Memory B cell (primary cell): ENCODE measurements around the gene SLC18A3.

Experiments
- ATAC-seq: fragments of 150-1000 bp; cut with Tn5 transposase; 2 replicates; pipeline ENCODE4 v1.10.0; 2021; ENCODE audit warnings: low read depth, mild to moderate bottlenecking, moderate library complexity
- DNase-seq, 2 donors: peaks; one replicate each; pipeline ENCODE4 v3.0.0; 2022; ENCODE audit warnings: low spot score in 2 of 2
- H3K27ac Mint-ChIP-seq: one replicate; pipeline ENCODE4 v1.8.0; 2022; ENCODE audit warnings: mild to moderate bottlenecking, moderate library complexity, mixed read lengths
- H3K27me3 Mint-ChIP-seq: one replicate; pipeline ENCODE4 v1.8.0; 2022; ENCODE audit warnings: mixed read lengths
- H3K36me3 Mint-ChIP-seq: one replicate; pipeline ENCODE4 v1.8.0; 2022; ENCODE audit warnings: mild to moderate bottlenecking, mixed read lengths
- H3K4me1 Mint-ChIP-seq: one replicate; pipeline ENCODE4 v1.8.0; 2022; ENCODE audit warnings: mixed read lengths
- H3K4me3 Mint-ChIP-seq: one replicate; pipeline ENCODE4 v1.8.0; 2022; ENCODE audit warnings: mild to moderate bottlenecking, moderate library complexity, mixed read lengths
- H3K9me3 Mint-ChIP-seq: one replicate; pipeline ENCODE4 v1.8.0; 2022; ENCODE audit warnings: mixed read lengths

The SLC18A3 gene

DNA sequence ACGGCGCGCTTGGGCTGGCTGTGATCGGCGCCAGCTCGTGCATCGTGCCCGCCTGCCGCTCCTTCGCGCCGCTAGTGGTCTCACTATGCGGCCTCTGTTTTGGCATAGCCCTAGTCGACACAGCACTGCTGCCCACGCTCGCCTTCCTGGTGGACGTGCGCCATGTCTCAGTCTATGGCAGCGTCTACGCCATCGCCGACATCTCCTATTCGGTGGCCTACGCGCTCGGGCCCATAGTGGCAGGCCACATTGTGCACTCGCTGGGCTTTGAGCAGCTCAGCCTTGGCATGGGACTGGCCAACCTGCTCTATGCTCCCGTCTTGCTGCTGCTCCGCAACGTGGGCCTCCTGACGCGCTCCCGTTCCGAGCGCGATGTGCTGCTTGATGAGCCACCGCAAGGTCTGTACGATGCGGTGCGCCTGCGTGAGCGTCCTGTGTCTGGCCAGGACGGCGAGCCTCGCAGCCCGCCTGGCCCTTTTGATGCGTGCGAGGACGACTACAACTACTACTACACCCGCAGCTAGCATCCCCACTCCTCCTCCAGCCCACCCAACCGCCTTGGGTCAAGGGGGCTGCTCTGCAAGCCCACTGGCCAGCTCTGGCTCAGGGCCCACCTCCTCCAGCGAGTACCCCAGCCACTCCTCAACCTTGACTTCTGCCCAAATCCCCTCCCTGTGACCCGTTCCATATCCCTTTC, 1.9 kb downstream of the SLC18A3 start:
- H3K4me3 Mint-ChIP-seq: no peak overlapping the region
- no peak for ATAC-seq
- H3K4me1 Mint-ChIP-seq: peaks cover 6% of the 10 kb centered on the region
- no peak overlapping the region for H3K27ac Mint-ChIP-seq
- peaks cover 4% of the 10 kb centered on the region for H3K9me3 Mint-ChIP-seq
- no peak for DNase-seq
- H3K27me3 Mint-ChIP-seq: peaks cover 45% of the 10 kb centered on the region
- peaks cover 2% of the 10 kb centered on the region for H3K36me3 Mint-ChIP-seq

DNA sequence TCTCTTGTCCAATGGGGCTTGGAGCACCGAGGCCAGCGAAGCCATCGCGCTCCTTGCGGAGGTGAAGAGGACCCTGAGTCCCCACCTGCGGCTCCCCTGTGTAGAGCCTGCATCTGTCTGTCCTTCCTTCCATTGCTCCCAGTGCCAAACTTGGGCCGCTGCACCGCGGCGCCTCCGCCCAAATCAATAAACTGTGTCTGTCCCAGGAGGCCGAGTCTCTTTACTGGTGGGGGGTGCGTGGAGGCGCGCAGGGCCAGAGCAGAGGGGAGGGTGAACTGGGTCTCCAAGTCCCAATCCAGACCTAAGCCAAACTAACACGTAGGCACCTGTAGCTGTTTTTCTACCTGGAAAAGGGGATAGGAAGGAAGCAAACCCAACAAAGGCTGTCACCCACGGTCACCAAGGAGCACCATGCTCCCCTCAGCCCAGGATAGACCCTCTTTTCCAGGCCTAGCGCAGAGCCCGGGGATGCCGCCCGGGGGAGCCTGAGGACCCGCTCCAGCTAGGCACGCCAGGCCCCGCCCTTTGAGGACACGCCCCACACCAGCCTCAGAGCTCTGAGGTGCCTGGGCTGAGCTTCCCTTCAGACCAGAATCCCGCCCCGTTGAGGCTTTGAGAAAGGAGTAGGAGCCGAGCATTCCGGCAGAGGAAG, 2.5 kb downstream of the SLC18A3 start:
- Mint-ChIP-seq H3K4me1 (peaks cover 3% of the 10 kb centered on the region), H3K4me3 (no peak overlapping the region), H3K27ac (no peak overlapping the region), H3K27me3 (peaks cover 49% of the 10 kb centered on the region), H3K36me3 (peaks cover 2% of the 10 kb centered on the region), H3K9me3 (peaks cover 4% of the 10 kb centered on the region)
- no peak for DNase-seq
- ATAC-seq: no peak

DNA sequence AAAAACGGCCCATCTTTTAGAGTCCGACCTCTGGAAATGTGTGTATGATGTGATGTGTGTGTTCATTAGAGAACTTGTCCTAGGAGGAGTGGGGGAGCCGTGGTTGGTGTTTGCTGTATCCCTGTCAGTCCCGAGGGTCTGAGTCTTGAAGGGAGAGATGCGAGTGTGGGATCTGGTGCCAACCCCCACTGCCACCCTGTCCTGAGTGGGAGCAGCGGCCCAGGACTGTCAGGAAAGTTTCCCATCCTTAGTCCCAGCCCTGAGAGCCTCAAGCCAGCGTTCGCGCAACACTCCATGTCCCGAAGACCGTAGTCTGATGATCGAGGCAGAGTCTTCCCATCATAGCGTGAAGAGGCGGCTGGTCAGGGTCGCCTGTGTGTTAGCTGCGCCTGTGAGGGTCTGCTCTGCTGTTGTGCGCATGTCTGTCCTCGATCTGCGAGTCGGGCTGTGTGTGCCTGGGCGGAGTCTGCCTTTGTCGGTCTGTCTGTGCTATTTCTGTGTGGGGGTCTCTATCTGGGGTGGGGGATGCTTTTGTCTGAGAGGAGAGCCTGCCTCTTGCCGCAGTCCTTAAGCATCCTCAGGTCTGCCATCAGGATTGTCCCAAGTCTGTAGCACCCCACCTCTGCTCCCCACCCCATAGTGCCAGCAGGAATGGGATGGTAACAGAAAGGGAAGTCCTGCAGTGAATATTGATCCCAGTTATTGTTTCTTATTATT, 3.2 kb downstream of the SLC18A3 start:
- Mint-ChIP-seq H3K27me3 (peaks cover 52% of the 10 kb centered on the region), H3K4me3 (no peak overlapping the region), H3K4me1 (peaks cover 3% of the 10 kb centered on the region), H3K36me3 (peaks cover 2% of the 10 kb centered on the region), H3K27ac (no peak overlapping the region), H3K9me3 (peaks cover 4% of the 10 kb centered on the region)
- ATAC-seq (no peak), DNase-seq (no peak)

DNA sequence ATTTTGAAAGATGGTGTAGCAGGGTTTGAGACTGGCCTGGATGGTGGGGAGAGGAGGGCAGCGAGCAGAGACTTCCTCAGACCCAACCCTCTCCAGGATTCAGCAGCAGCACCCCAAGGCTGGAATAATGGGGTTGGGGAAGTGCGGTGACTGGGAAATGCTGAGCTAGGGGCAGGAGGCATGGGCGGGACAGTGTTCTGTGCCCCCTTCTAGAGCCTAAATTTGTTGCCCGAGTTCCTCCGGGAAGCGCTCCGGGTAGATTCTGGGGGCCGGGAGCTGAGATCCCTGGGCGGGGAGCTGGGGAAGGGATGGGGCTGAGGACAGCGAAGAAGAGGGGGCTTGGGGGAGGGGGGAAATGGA, 3.8 kb downstream of the SLC18A3 start, which contains the start of gene CHAT:
TSS of gene CHAT (plus strand) at position 156 of the 360 bp plus-strand sequence. CDS start at position 309, 153 bp downstream.
- Mint-ChIP-seq H3K9me3 (peaks cover 4% of the 10 kb centered on the region), H3K36me3 (peaks cover 2% of the 10 kb centered on the region), H3K27me3 (peaks cover 48% of the 10 kb centered on the region), H3K4me3 (no peak within 1 kb of the TSS), H3K4me1 (peaks cover 3% of the 10 kb centered on the region), H3K27ac (no peak within 1 kb of the TSS)
- no peak for DNase-seq
- ATAC-seq: no peak

DNA sequence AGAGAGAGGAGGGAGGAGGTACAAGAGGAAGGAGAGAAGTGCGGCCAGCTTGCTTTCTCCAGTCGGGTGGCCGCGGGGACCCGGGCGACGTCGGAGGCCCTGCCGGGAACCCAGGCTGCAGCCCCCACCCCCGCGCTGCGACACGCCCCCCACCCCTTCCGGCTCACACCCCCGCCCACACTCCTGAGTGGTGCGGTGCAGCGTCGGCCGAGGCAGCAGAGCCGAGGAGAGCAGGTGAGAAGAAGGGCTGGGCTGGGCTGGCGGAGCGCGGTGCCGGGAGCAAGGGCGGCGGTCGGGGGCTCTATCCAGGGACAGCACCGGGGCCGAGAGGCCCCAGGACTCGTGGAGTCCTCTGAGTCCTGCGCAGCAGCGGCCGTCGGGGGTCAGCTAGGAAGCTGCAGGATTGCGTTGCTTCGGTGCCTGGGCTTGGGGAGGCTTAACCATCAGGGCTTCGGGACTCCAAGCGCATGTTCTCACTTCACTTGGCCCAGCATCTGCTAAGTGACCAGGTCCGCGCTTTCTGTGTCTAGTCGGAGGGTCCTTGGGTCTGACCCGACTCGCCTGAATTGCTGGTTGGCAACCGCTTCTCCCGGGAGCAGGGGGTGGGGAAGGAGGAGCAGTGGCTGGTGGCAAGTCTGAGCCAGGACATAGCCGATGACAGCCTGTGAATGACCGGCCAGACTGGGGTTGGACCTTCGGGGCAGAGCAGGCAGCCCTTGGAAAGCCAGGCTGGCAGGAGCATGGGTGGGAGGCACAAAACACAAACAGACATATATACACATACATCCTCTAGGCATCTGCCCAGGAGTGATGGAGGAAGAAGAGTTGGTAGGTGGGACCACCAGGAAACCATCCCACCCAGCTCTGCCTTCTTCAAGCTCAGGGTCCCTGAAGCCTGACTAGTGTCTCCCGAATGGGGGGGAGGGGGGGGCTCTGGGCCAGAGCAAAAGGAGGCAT, 4.4 kb downstream of the SLC18A3 start:
- no peak overlapping the region for H3K4me3 Mint-ChIP-seq
- H3K27me3 Mint-ChIP-seq: peaks cover 48% of the 10 kb centered on the region
- peaks cover 3% of the 10 kb centered on the region for H3K4me1 Mint-ChIP-seq
- no peak for ATAC-seq
- peaks cover 2% of the 10 kb centered on the region for H3K36me3 Mint-ChIP-seq
- peaks cover 4% of the 10 kb centered on the region for H3K9me3 Mint-ChIP-seq
- no peak for DNase-seq
- no peak overlapping the region for H3K27ac Mint-ChIP-seq

DNA sequence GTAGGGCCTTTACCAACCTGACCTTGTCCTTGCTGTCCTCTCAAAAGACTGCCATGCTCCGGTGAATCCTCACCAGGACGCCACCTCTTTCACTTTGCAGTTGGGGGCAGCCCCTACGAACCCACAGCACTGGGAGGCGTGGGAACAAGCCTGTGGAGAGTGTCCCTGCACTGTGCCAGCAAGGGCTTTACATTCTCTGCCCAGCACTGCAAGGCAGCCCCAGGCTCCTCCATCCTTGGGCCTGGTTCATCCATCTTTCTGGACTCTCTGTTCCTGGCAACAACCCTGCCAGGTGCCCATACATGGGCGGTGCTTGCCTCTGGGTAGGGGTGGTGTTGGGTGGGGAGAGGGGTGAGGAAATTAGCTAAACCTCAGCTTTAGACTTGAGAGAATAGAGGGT, 5.1 kb downstream of the SLC18A3 start:
- ATAC-seq (no peak), DNase-seq (no peak)
- H3K4me1 Mint-ChIP-seq: peaks cover 3% of the 10 kb centered on the region
- H3K9me3 Mint-ChIP-seq: peaks cover 4% of the 10 kb centered on the region
- peaks cover 2% of the 10 kb centered on the region for H3K36me3 Mint-ChIP-seq
- H3K27me3 Mint-ChIP-seq: peaks cover 53% of the 10 kb centered on the region
- H3K27ac Mint-ChIP-seq: no peak overlapping the region
- H3K4me3 Mint-ChIP-seq: no peak overlapping the region

DNA sequence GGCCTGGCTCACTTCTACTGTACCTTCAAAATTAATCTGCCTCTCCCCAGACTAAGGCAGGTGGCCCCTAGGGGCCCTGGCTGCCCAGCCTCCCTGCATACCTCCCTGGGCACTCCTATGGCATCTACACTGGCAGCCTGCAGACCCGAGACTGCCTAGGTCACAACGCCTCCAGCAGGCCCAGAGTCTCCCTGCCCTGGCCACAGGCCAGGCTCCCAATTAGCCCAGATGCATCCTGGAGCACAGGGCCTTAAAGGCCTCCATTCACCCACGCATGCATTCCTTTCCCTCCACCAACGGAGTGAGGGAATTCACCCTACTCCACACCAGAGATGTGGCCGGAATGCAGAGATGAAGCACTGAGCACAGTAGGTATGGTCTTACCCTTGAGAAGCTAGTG, 5.6 kb downstream of the SLC18A3 start:
- Mint-ChIP-seq H3K27me3 (peaks cover 53% of the 10 kb centered on the region), H3K27ac (no peak overlapping the region), H3K36me3 (peaks cover 2% of the 10 kb centered on the region), H3K9me3 (peaks cover 4% of the 10 kb centered on the region), H3K4me3 (no peak overlapping the region), H3K4me1 (peaks cover 3% of the 10 kb centered on the region)
- ATAC-seq (no peak), DNase-seq (no peak)

DNA sequence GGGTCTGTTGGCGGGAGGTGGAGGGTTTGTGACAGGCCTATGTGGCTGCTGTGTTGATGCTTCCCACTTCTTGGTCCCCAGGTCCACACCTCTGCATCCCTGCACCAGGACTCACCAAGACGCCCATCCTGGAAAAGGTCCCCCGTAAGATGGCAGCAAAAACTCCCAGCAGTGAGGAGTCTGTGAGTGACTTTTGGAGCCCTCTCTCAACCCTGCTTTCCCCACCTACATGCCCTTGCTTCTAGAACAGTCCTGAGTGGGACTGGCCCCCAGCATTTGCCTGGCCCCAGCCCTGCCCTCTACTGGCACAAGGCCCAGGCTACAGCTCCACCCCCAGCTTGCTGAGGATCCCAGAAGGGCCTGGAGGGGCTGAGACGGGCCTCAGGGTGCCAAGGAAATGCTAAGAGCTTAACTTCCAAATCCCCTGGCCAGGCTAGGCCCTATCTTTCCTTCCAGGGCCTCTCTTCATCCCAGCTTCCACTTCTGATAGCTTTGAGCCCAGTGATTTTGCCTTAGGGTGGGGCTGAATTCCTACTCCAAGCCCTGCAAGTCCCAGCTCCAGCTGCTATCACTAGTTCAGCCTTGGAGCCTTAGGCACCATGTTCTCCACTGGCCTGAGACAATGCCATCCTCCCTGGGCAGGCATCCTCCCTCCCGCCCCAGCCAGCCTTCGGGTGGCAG, 6.5 kb downstream of the SLC18A3 start:
- DNase-seq (no peak), ATAC-seq (no peak)
- Mint-ChIP-seq H3K27ac (no peak overlapping the region), H3K4me1 (peaks cover 3% of the 10 kb centered on the region), H3K4me3 (no peak overlapping the region), H3K36me3 (peaks cover 2% of the 10 kb centered on the region), H3K9me3 (peaks cover 4% of the 10 kb centered on the region), H3K27me3 (peaks cover 51% of the 10 kb centered on the region)

DNA sequence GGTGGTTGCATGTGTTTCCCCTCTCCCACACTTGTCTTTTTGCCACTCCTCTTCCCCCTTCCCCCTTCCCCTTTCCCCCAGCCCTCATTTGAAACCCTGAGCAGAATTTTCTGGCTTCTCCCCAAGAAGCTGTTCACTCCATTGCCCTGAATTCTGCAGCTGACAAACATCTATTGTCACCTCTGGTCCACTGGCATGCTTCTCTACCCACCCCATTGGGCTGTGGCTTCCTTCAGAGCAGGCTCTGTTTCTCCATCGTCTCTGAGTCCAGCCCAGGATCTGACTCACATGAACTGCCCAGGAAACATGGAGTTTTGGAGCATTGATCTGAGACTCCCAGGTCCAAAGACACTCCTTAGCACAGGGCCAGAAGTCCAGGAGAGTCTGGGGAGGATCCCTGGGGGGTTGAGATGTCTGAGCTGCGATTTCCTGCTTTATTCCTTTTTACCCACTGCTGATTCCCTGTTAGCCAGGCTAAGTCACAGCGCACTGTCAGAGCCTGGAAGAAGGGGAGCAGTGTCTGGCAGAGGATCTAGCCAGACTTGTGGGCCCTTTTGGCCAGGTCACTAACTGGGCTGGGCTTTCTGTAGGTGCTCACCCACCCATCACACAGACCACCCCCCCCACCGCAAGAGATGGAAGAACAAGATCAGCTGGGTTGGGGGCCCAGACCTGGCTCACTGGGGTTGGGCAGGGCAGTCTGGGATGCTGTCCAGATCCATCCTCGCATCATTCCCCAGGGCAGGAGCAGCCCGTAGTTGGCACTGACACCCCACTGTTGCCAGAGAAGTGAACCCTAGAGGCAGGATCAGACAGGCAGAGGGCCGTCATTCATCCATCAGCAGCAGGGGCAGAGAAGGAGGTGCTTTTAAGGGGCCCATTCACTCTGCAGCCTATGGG, 7.3 kb downstream of the SLC18A3 start:
- Mint-ChIP-seq H3K36me3 (peaks cover under 1% of the 10 kb centered on the region), H3K27ac (no peak overlapping the region), H3K4me3 (no peak overlapping the region), H3K9me3 (peaks cover 1% of the 10 kb centered on the region), H3K4me1 (peaks cover 3% of the 10 kb centered on the region), H3K27me3 (peaks cover 46% of the 10 kb centered on the region)
- DNase-seq: no peak
- no peak for ATAC-seq

DNA sequence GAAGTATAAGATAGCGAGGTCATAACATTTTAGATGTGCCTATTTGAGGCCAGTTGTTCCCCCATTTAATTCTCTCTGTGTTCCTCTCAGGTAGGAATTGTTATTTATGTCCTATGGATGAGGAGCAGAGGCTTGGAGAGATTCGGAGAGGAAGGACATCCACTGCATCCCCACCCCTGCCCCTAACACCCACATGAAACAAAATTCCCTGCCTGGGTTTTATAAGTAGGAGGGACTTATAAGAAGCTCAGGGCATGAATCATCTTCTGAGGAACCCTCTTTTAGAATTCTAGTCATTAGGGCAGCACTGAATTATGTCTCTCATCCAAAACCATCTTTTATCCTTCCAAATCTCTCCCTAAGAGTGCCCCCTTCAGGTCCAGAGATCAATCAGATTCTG, 8.7 kb downstream of the SLC18A3 start:
- peaks cover 3% of the 10 kb centered on the region for H3K4me1 Mint-ChIP-seq
- H3K27ac Mint-ChIP-seq: no peak overlapping the region
- no peak overlapping the region for H3K4me3 Mint-ChIP-seq
- H3K9me3 Mint-ChIP-seq: no peaks in the 10 kb centered on the region
- DNase-seq: no peak
- H3K36me3 Mint-ChIP-seq: no peaks in the 10 kb centered on the region
- no peak for ATAC-seq
- peaks cover 39% of the 10 kb centered on the region for H3K27me3 Mint-ChIP-seq

DNA sequence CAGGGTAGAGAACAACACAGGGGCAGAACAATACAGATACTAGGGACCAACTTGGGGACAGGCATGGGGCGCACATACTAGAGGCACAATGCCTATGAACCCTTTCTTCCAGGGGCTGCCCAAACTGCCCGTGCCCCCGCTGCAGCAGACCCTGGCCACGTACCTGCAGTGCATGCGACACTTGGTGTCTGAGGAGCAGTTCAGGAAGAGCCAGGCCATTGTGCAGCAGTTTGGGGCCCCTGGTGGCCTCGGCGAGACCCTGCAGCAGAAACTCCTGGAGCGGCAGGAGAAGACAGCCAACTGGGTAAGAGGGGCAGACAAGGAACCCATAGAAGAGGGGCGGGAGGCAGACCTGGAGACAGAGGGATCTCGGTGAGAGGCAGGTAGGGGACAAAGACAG, 9.5 kb downstream of the SLC18A3 start:
- Mint-ChIP-seq H3K4me1 (peaks cover 2% of the 10 kb centered on the region), H3K27me3 (peaks cover 39% of the 10 kb centered on the region)
- DNase-seq: no peak

DNA sequence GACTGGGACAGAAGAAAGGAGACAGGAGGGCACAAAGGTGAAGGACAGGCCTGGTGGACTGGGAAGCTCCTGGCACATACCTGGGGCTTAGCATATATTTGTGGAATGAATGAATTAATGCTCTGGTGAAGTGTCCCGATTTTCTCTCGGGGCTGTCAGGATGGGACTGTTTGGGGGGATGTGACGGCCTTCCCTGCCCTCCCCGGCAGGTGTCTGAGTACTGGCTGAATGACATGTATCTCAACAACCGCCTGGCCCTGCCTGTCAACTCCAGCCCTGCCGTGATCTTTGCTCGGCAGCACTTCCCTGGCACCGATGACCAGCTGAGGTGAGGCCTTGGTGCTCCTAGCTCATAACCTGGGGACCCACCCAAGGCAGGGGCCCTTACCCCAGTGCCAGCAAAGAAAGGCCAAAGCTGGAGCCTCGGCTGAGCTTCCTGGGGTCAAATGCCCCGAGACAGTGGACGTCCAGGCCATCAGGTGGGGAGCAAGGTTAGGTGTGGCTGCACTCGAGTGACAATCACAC, 10.2 kb downstream of the SLC18A3 start:
- no peaks in the 10 kb centered on the region for H3K4me1 Mint-ChIP-seq
- no peak for ATAC-seq
- H3K27ac Mint-ChIP-seq: no peak overlapping the region
- H3K36me3 Mint-ChIP-seq: no peaks in the 10 kb centered on the region
- no peak overlapping the region for H3K4me3 Mint-ChIP-seq
- DNase-seq: no peak
- peaks cover 40% of the 10 kb centered on the region for H3K27me3 Mint-ChIP-seq
- H3K9me3 Mint-ChIP-seq: no peaks in the 10 kb centered on the region

More for the DNA sequence above, 9.5 kb downstream of the SLC18A3 start:
- no peaks in the 10 kb centered on the region for H3K36me3 Mint-ChIP-seq
- no peak overlapping the region for H3K27ac Mint-ChIP-seq
- no peak for ATAC-seq
- H3K4me3 Mint-ChIP-seq: no peak overlapping the region
- no peaks in the 10 kb centered on the region for H3K9me3 Mint-ChIP-seq
